Effector memory CD4-positive, alpha-beta T cell (primary cell): ENCODE data around the gene ECI2.
"Not testable (repeated sequence)": the region's sequence is repeated elsewhere in the genome, so short reads cannot be mapped to it uniquely, and the experiment has no call there.

ENCODE experiments used
- DNase-seq, 3 donors: peaks; one replicate each; pipeline ENCODE4 v3.0.0-alpha.2; 2020
- H3K27ac ChIP-seq: 2 replicates; pipeline ENCODE4 v1.7.0; 2013; ENCODE audit warnings: mild to moderate bottlenecking, low read length, moderate library complexity; ENCODE audit not compliant: insufficient read depth, poor library complexity, severe bottlenecking
- H3K27me3 ChIP-seq: replicated peaks from 2 replicates; pipeline ENCODE4 v1.7.0; 2013; ENCODE audit warnings: mild to moderate bottlenecking, low read length; ENCODE audit not compliant: insufficient read depth, control insufficient read depth, poor library complexity, severe bottlenecking
- H3K36me3 ChIP-seq: 2 replicates; pipeline ENCODE4 v1.7.0; 2013; ENCODE audit warnings: mild to moderate bottlenecking, low read length, moderate library complexity; ENCODE audit not compliant: control insufficient read depth, insufficient read depth
- H3K4me1 ChIP-seq: 2 replicates; pipeline ENCODE4 v1.7.0; 2013; ENCODE audit warnings: low read length, mild to moderate bottlenecking; ENCODE audit not compliant: control insufficient read depth, insufficient read depth, poor library complexity, severe bottlenecking
- H3K4me3 ChIP-seq: 2 replicates; pipeline ENCODE4 v1.7.0; 2013; ENCODE audit warnings: low read length, low read depth, mild to moderate bottlenecking; ENCODE audit not compliant: insufficient read depth, poor library complexity, severe bottlenecking
- H3K9me3 ChIP-seq: 2 replicates; pipeline ENCODE4 v1.7.0; 2013; ENCODE audit warnings: mild to moderate bottlenecking, low read length, moderate library complexity; ENCODE audit not compliant: control insufficient read depth

ECI2 gene

DNA sequence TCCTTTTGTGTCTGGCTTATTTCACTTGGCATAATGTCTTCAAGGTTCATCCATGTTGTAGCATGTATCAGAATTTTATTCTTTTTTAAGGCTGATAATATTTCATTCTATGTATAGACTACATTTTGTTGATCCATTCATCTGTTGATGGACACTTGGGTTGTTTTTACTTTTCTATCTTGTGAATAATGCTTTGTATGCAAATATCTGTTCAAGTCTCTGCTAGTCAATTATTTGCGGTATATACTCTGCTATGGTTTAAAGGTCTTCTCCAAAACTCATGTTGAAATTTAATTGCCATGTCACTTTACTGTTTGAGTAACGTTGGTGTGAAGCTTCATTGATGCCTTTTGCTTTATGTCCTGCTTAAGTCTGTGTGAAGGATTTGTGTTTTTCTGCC, 27.5 kb downstream of the ECI2 start:
- no peak for DNase-seq
- H3K36me3 ChIP-seq = no peaks in the 10 kb centered on the region
- no peak overlapping the region for H3K27ac ChIP-seq
- H3K27me3 ChIP-seq = no peaks in the 10 kb centered on the region
- H3K9me3 ChIP-seq = no peaks in the 10 kb centered on the region
- H3K4me1 ChIP-seq = no peaks in the 10 kb centered on the region
- no peak overlapping the region for H3K4me3 ChIP-seq

DNA sequence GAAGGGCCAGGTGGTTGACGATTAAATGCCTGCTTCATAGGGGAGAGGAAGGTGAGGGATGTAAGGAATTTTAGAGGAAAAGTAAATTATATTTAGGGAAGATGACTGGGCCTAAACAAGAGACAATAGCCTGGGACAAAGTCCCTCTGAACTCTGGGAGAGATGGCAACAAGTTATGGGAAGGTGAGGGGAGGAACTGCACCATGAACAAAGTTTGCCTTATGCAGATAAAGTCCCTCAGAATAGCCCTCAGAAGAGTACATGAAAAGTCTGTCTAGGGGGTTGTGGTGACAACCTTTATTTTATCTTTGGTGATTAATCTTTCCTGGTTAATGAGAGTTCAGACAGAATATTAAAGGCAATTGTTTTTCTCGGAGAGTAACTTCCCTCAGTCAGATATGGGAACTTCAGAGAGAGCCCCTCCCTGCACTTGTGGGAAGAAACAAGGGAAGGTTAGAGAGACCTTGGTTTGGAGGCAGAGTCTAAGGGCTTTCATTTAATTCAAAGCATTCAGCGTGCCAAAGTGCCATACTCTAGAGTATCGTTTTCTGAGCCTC, 29.3 kb downstream of the ECI2 start:
- Histone ChIP-seq H3K9me3 (no peaks in the 10 kb centered on the region), H3K27me3 (no peaks in the 10 kb centered on the region), H3K4me1 (no peaks in the 10 kb centered on the region), H3K36me3 (no peaks in the 10 kb centered on the region), H3K27ac (no peak overlapping the region), H3K4me3 (no peak overlapping the region)
- DNase-seq = no peak

GRCh38 chr6:4103929-4104328, 31.4 kb downstream of the ECI2 start:
- no peak for DNase-seq
- no peaks in the 10 kb centered on the region for H3K27me3 ChIP-seq

GRCh38 chr6:4102687-4103244, 32.6 kb downstream of the ECI2 start:
- H3K9me3 ChIP-seq = no peaks in the 10 kb centered on the region
- DNase-seq = no peak
- H3K27me3 ChIP-seq = no peaks in the 10 kb centered on the region
- no peak overlapping the region for H3K4me3 ChIP-seq
- H3K36me3 ChIP-seq = no peaks in the 10 kb centered on the region
- H3K4me1 ChIP-seq = no peaks in the 10 kb centered on the region
- no peak overlapping the region for H3K27ac ChIP-seq

More at GRCh38 chr6:4103929-4104328, 31.4 kb downstream of the ECI2 start:
- Histone ChIP-seq H3K27ac (no peak overlapping the region), H3K9me3 (no peaks in the 10 kb centered on the region), H3K4me1 (no peaks in the 10 kb centered on the region), H3K4me3 (no peak overlapping the region), H3K36me3 (no peaks in the 10 kb centered on the region)

- no peaks in the 10 kb centered on the region for H3K27me3 ChIP-seq
- H3K9me3 ChIP-seq = no peaks in the 10 kb centered on the region
- no peak for DNase-seq
- H3K27ac ChIP-seq = no peak overlapping the region
- H3K4me3 ChIP-seq = no peak overlapping the region
- H3K4me1 ChIP-seq = no peaks in the 10 kb centered on the region
- no peaks in the 10 kb centered on the region for H3K36me3 ChIP-seq
Measured at GRCh38 chr6:4101298-4101697, 34.1 kb downstream of the ECI2 start.

GRCh38 chr6:4100655-4101054, 34.7 kb downstream of the ECI2 start:
- H3K27ac ChIP-seq = no peak overlapping the region
- no peaks in the 10 kb centered on the region for H3K27me3 ChIP-seq
- no peaks in the 10 kb centered on the region for H3K9me3 ChIP-seq
- no peak overlapping the region for H3K4me3 ChIP-seq
- no peak for DNase-seq
- H3K36me3 ChIP-seq = no peaks in the 10 kb centered on the region
- H3K4me1 ChIP-seq = no peaks in the 10 kb centered on the region

DNA sequence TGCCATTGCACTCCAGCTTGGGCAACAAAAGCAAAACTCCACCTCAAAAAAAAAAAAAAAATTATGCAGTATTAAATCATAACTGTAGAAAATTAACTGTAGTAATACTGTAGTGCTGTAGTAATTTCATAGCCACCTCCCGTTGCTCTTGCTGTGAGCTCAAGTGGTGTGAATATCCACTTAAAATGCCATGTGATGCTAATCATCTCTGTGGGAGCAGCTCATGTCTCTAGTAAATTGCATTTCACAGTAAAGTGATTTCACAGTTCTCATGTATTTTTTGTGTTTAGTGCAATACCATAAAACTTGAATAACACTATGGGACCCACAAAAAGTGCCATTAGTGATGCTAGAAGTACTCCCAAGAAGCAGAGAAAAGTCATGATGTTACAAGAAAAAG, 42.1 kb downstream of the ECI2 start:
- DNase-seq = no peak
- Histone ChIP-seq H3K27me3 (no peaks in the 10 kb centered on the region), H3K9me3 (no peaks in the 10 kb centered on the region), H3K4me3 (no peak overlapping the region), H3K4me1 (no peaks in the 10 kb centered on the region), H3K36me3 (no peaks in the 10 kb centered on the region), H3K27ac (no peak overlapping the region)

DNA sequence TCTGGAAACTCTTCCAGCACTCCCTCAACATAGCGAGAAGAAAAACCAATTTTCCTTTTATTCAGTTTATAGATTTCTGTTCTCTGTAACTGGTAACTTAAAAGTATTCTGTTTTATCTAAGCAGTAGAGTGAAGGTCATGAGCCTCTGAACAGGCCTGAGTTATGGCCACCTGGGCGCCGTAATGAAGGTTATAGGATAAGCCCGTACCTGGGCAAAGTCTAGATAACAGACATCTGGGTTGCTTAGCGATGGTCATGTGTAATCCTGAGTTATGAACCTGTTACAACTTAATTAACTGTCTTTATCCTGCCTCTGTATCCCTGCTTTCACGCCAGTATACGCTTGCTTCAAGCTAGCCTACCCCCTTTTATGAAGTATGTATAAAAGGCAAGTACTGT, 43.4 kb downstream of the ECI2 start:
- Histone ChIP-seq H3K4me1 (no peaks in the 10 kb centered on the region), H3K9me3 (no peaks in the 10 kb centered on the region), H3K27ac (no peak overlapping the region), H3K4me3 (no peak overlapping the region), H3K27me3 (no peaks in the 10 kb centered on the region), H3K36me3 (no peaks in the 10 kb centered on the region)
- DNase-seq = no peak

- not testable (repeated sequence) for DNase-seq, H3K27me3 ChIP-seq, H3K27ac ChIP-seq, H3K36me3 ChIP-seq, H3K4me1 ChIP-seq, H3K9me3 ChIP-seq, H3K4me3 ChIP-seq
Measured at GRCh38 chr6:4090043-4090442, 45.3 kb downstream of the ECI2 start.

GRCh38 chr6:4088704-4089103, 46.7 kb downstream of the ECI2 start:
- H3K36me3 ChIP-seq = no peaks in the 10 kb centered on the region
- DNase-seq = no peak
- H3K27ac ChIP-seq = no peak overlapping the region
- H3K9me3 ChIP-seq = no peaks in the 10 kb centered on the region
- H3K4me3 ChIP-seq = no peak overlapping the region
- H3K4me1 ChIP-seq = no peaks in the 10 kb centered on the region
- no peaks in the 10 kb centered on the region for H3K27me3 ChIP-seq
